WTC11 (cell line): Measurements from ENCODE around the gene CLCF1. TPM values are rescaled to one million over a fixed set of nuclear protein-coding genes. Genes with fewer than 3 reads are reported as not detected.

ENCODE experiments used
- ATAC-seq: fragments of 200-7000 bp; cut with Tn5 transposase; 2 replicates; pipeline ENCODE4 v1.10.0; 2021; ENCODE audit warnings: mild to moderate bottlenecking, moderate library complexity
- CTCF ChIA-PET: fragments of 300-600 bp; sonication (Branson Sonifier 250); formaldehyde crosslinking; loops from one replicate; lab custom pipeline; 2021; ENCODE audit warnings: antibody characterized with exemption; lab: Charles Lee
- POLR2A ChIA-PET: fragments of 350-600 bp; sonication (Branson Sonifier 250); formaldehyde crosslinking; loops from one replicate; lab custom pipeline; 2021; ENCODE audit warnings: antibody characterized with exemption; lab: Charles Lee
- DNase-seq: peaks from one replicate; pipeline ENCODE4 v3.0.0; 2021; ENCODE audit warnings: low spot score
- H3K27ac Mint-ChIP-seq: 2 replicates; pipeline ENCODE4 v1.8.0; 2021; ENCODE audit warnings: mixed read lengths
- H3K27me3 Mint-ChIP-seq: 2 replicates; pipeline ENCODE4 v1.8.0; 2021; ENCODE audit warnings: low read depth, mild to moderate bottlenecking, moderate library complexity, mixed read lengths
- H3K36me3 Mint-ChIP-seq: 2 replicates; pipeline ENCODE4 v1.8.0; 2021; ENCODE audit warnings: mixed read lengths
- H3K4me1 Mint-ChIP-seq: 2 replicates; pipeline ENCODE4 v1.8.0; 2022; ENCODE audit warnings: mixed read lengths
- H3K4me3 Mint-ChIP-seq: 2 replicates; pipeline ENCODE4 v1.8.0; 2021; ENCODE audit warnings: mild to moderate bottlenecking, moderate library complexity, mixed read lengths
- H3K9me3 Mint-ChIP-seq: 2 replicates; pipeline ENCODE4 v1.8.0; 2021; ENCODE audit warnings: mixed read lengths
- FOXK1 ChIP-seq: sonication (generic); formaldehyde crosslinking; IDR thresholded peaks from 2 replicates; pipeline ENCODE4 v1.8.0; 2022; ENCODE audit warnings: mild to moderate bottlenecking, moderate library complexity, missing genetic modification reagents
- KAT7 ChIP-seq: sonication (generic); formaldehyde crosslinking; IDR thresholded peaks from 2 replicates; pipeline ENCODE4 v1.8.1; 2023; ENCODE audit warnings: missing genetic modification reagents, mild to moderate bottlenecking, borderline replicate concordance
- NFATC4 ChIP-seq: fragments of 250-450 bp; sonication (Bioruptor Pico); IDR thresholded peaks from 2 replicates; pipeline ENCODE4 v1.9.0; 2021; ENCODE audit warnings: mild to moderate bottlenecking
- NR2C2 ChIP-seq: sonication (generic); formaldehyde crosslinking; IDR thresholded peaks from 2 replicates; pipeline ENCODE4 v1.8.0; 2022; ENCODE audit warnings: mild to moderate bottlenecking, missing genetic modification reagents
- NR3C1 ChIP-seq: sonication (generic); formaldehyde crosslinking; conservative IDR thresholded peaks from 2 replicates; pipeline ENCODE4 v1.8.1; 2023; ENCODE audit warnings: low read depth, mild to moderate bottlenecking, missing genetic modification reagents
- SMAD3 ChIP-seq: sonication (generic); formaldehyde crosslinking; IDR thresholded peaks from 2 replicates; pipeline ENCODE4 v1.8.0; 2022; ENCODE audit warnings: missing genetic modification reagents, mild to moderate bottlenecking, borderline replicate concordance
- TCF7 ChIP-seq: sonication (generic); formaldehyde crosslinking; IDR thresholded peaks from 2 replicates; pipeline ENCODE4 v1.8.0; 2022; ENCODE audit warnings: mild to moderate bottlenecking, low read depth, missing genetic modification reagents, moderate library complexity
- TEAD4 ChIP-seq: sonication (generic); formaldehyde crosslinking; IDR thresholded peaks from 2 replicates; pipeline ENCODE4 v1.8.0; 2022; ENCODE audit warnings: mild to moderate bottlenecking, missing genetic modification reagents
- TP53 ChIP-seq: sonication (generic); formaldehyde crosslinking; IDR thresholded peaks from 2 replicates; pipeline ENCODE4 v1.8.1; 2023; ENCODE audit warnings: mild to moderate bottlenecking, missing genetic modification reagents
- ZBTB21 ChIP-seq: sonication (generic); formaldehyde crosslinking; IDR thresholded peaks from 2 replicates; pipeline ENCODE4 v1.8.1; 2023; ENCODE audit warnings: mild to moderate bottlenecking, missing genetic modification reagents, borderline replicate concordance
- ZBTB43 ChIP-seq: sonication (generic); formaldehyde crosslinking; IDR thresholded peaks from 2 replicates; pipeline ENCODE4 v1.8.1; 2023; ENCODE audit warnings: mild to moderate bottlenecking, missing genetic modification reagents
- ZMAT4 ChIP-seq: fragments of 250-450 bp; sonication (Bioruptor Pico); IDR thresholded peaks from 2 replicates; pipeline ENCODE4 v1.9.0; 2021; ENCODE audit warnings: mild to moderate bottlenecking
- ZNF121 ChIP-seq: sonication (generic); formaldehyde crosslinking; IDR thresholded peaks from 2 replicates; pipeline ENCODE4 v1.8.0; 2023; ENCODE audit warnings: missing genetic modification reagents
- ZNF232 ChIP-seq: sonication (generic); formaldehyde crosslinking; IDR thresholded peaks from 2 replicates; pipeline ENCODE4 v1.8.0; 2022; ENCODE audit warnings: mild to moderate bottlenecking, missing genetic modification reagents
- total RNA-seq: library from RNA; stranded (reverse); gene quantifications from 3 replicates; pipeline ENCODE4 v1.2.3, GENCODE V29; 2021
- TF ChIP-seq, protein P1 (sequence below): sonication (generic); formaldehyde crosslinking; IDR thresholded peaks from 2 replicates; pipeline ENCODE4 v1.8.1; 2023; ENCODE audit warnings: mild to moderate bottlenecking, moderate library complexity, missing genetic modification reagents
- TF ChIP-seq, protein P2 (sequence below): fragments of 250-450 bp; sonication (Bioruptor Pico); IDR thresholded peaks from 2 replicates; pipeline ENCODE4 v1.9.0; 2021; ENCODE audit warnings: mild to moderate bottlenecking, borderline replicate concordance
- TF ChIP-seq, protein P3 (sequence below): sonication (generic); formaldehyde crosslinking; IDR thresholded peaks from 2 replicates; pipeline ENCODE4 v1.8.0; 2023; ENCODE audit warnings: missing genetic modification reagents, mild to moderate bottlenecking, borderline replicate concordance
- TF ChIP-seq, protein P4 (sequence below): sonication (generic); formaldehyde crosslinking; IDR thresholded peaks from 2 replicates; pipeline ENCODE4 v1.8.1; 2022; ENCODE audit warnings: low read depth, missing genetic modification reagents, borderline replicate concordance
- TF ChIP-seq, protein P5 (sequence below): sonication (generic); formaldehyde crosslinking; conservative IDR thresholded peaks from 2 replicates; pipeline ENCODE4 v1.8.1; 2023; ENCODE audit warnings: mild to moderate bottlenecking, low read depth, missing genetic modification reagents, moderate library complexity

Gene CLCF1
- total RNA-seq, 1 experiment from 2014 or later: 0.92 TPM

GRCh38 chr11:67420646-67421429 lies 47.4 kb upstream of the CLCF1 start:
- ChIA-PET POLR2A (interaction anchor here (0.8 to 2.5 kb wide), 6 partner anchors 14 to 48 kb away, joined by 3 to 11 read pairs (median 4); partner anchors contain the start of genes PPP1CA, RAD9A and TMEM134), CTCF (interaction anchor here (0.6 to 4.1 kb wide), 10 partner anchors 18 to 209 kb away, joined by 3 to 45 read pairs (median 5); partner anchors contain the start of genes CLCF1, NUDT8, PPP1CA and TBC1D10C)
- Mint-ChIP-seq H3K9me3 (no peaks in the 10 kb centered on the region), H3K27ac (peak overlapping the region; percentile 77), H3K4me3 (peak overlapping the region; percentile 63), H3K27me3 (peaks cover 6% of the 10 kb centered on the region; the same call in 1 of the 2 replicates), H3K4me1 (peaks cover 19% of the 10 kb centered on the region), H3K36me3 (no peaks in the 10 kb centered on the region)
- DNase-seq (peak; percentile 99), ATAC-seq (peak; percentile 96)
- no peak for TF ChIP-seq ZMAT4
- no peak; the same call in 1 of the 2 replicates for TF ChIP-seq TP53 (CRISPR knock-in tag)
- TF ChIP-seq, protein P1, sequence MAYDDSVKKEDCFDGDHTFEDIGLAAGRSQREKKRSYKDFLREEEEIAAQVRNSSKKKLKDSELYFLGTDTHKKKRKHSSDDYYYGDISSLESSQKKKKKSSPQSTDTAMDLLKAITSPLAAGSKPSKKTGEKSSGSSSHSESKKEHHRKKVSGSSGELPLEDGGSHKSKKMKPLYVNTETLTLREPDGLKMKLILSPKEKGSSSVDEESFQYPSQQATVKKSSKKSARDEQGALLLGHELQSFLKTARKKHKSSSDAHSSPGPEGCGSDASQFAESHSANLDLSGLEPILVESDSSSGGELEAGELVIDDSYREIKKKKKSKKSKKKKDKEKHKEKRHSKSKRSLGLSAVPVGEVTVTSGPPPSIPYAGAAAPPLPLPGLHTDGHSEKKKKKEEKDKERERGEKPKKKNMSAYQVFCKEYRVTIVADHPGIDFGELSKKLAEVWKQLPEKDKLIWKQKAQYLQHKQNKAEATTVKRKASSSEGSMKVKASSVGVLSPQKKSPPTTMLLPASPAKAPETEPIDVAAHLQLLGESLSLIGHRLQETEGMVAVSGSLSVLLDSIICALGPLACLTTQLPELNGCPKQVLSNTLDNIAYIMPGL (CRISPR knock-in tag): no peak
- TF ChIP-seq, protein P2, sequence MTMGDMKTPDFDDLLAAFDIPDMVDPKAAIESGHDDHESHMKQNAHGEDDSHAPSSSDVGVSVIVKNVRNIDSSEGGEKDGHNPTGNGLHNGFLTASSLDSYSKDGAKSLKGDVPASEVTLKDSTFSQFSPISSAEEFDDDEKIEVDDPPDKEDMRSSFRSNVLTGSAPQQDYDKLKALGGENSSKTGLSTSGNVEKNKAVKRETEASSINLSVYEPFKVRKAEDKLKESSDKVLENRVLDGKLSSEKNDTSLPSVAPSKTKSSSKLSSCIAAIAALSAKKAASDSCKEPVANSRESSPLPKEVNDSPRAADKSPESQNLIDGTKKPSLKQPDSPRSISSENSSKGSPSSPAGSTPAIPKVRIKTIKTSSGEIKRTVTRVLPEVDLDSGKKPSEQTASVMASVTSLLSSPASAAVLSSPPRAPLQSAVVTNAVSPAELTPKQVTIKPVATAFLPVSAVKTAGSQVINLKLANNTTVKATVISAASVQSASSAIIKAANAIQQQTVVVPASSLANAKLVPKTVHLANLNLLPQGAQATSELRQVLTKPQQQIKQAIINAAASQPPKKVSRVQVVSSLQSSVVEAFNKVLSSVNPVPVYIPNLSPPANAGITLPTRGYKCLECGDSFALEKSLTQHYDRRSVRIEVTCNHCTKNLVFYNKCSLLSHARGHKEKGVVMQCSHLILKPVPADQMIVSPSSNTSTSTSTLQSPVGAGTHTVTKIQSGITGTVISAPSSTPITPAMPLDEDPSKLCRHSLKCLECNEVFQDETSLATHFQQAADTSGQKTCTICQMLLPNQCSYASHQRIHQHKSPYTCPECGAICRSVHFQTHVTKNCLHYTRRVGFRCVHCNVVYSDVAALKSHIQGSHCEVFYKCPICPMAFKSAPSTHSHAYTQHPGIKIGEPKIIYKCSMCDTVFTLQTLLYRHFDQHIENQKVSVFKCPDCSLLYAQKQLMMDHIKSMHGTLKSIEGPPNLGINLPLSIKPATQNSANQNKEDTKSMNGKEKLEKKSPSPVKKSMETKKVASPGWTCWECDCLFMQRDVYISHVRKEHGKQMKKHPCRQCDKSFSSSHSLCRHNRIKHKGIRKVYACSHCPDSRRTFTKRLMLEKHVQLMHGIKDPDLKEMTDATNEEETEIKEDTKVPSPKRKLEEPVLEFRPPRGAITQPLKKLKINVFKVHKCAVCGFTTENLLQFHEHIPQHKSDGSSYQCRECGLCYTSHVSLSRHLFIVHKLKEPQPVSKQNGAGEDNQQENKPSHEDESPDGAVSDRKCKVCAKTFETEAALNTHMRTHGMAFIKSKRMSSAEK (CRISPR knock-in tag): no peak
- no peak for TF ChIP-seq NFATC4 (CRISPR knock-in tag)
- TF ChIP-seq, protein P3, sequence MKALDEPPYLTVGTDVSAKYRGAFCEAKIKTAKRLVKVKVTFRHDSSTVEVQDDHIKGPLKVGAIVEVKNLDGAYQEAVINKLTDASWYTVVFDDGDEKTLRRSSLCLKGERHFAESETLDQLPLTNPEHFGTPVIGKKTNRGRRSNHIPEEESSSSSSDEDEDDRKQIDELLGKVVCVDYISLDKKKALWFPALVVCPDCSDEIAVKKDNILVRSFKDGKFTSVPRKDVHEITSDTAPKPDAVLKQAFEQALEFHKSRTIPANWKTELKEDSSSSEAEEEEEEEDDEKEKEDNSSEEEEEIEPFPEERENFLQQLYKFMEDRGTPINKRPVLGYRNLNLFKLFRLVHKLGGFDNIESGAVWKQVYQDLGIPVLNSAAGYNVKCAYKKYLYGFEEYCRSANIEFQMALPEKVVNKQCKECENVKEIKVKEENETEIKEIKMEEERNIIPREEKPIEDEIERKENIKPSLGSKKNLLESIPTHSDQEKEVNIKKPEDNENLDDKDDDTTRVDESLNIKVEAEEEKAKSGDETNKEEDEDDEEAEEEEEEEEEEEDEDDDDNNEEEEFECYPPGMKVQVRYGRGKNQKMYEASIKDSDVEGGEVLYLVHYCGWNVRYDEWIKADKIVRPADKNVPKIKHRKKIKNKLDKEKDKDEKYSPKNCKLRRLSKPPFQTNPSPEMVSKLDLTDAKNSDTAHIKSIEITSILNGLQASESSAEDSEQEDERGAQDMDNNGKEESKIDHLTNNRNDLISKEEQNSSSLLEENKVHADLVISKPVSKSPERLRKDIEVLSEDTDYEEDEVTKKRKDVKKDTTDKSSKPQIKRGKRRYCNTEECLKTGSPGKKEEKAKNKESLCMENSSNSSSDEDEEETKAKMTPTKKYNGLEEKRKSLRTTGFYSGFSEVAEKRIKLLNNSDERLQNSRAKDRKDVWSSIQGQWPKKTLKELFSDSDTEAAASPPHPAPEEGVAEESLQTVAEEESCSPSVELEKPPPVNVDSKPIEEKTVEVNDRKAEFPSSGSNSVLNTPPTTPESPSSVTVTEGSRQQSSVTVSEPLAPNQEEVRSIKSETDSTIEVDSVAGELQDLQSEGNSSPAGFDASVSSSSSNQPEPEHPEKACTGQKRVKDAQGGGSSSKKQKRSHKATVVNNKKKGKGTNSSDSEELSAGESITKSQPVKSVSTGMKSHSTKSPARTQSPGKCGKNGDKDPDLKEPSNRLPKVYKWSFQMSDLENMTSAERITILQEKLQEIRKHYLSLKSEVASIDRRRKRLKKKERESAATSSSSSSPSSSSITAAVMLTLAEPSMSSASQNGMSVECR: no peak
- no peak for TF ChIP-seq ZBTB43
- TF ChIP-seq, protein P4, sequence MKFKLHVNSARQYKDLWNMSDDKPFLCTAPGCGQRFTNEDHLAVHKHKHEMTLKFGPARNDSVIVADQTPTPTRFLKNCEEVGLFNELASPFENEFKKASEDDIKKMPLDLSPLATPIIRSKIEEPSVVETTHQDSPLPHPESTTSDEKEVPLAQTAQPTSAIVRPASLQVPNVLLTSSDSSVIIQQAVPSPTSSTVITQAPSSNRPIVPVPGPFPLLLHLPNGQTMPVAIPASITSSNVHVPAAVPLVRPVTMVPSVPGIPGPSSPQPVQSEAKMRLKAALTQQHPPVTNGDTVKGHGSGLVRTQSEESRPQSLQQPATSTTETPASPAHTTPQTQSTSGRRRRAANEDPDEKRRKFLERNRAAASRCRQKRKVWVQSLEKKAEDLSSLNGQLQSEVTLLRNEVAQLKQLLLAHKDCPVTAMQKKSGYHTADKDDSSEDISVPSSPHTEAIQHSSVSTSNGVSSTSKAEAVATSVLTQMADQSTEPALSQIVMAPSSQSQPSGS (CRISPR knock-in tag): no peak
- peak; percentile 83 for TF ChIP-seq ZNF121 (CRISPR knock-in tag)
- peak; percentile 51; the same call in 1 of the 2 replicates for TF ChIP-seq FOXK1 (CRISPR knock-in tag)
- TF ChIP-seq TEAD4: no peak
- 0 out of 2 replicates have a peak, but pooled peaks have one; percentile 63 for TF ChIP-seq ZNF232 (CRISPR knock-in tag)
- TF ChIP-seq, protein P5, sequence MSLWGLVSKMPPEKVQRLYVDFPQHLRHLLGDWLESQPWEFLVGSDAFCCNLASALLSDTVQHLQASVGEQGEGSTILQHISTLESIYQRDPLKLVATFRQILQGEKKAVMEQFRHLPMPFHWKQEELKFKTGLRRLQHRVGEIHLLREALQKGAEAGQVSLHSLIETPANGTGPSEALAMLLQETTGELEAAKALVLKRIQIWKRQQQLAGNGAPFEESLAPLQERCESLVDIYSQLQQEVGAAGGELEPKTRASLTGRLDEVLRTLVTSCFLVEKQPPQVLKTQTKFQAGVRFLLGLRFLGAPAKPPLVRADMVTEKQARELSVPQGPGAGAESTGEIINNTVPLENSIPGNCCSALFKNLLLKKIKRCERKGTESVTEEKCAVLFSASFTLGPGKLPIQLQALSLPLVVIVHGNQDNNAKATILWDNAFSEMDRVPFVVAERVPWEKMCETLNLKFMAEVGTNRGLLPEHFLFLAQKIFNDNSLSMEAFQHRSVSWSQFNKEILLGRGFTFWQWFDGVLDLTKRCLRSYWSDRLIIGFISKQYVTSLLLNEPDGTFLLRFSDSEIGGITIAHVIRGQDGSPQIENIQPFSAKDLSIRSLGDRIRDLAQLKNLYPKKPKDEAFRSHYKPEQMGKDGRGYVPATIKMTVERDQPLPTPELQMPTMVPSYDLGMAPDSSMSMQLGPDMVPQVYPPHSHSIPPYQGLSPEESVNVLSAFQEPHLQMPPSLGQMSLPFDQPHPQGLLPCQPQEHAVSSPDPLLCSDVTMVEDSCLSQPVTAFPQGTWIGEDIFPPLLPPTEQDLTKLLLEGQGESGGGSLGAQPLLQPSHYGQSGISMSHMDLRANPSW (CRISPR knock-in tag): no peak
- TF ChIP-seq TCF7: no peak; the same call in 1 of the 2 replicates
- 0 out of 2 replicates have a peak, but pooled peaks have one; percentile 45 for TF ChIP-seq SMAD3 (CRISPR knock-in tag)
- TF ChIP-seq KAT7 (CRISPR knock-in tag): no peak
- TF ChIP-seq NR2C2 (CRISPR knock-in tag): no peak
- TF ChIP-seq NR3C1: peak; percentile 85; the same call in 1 of the 2 replicates
- no peak for TF ChIP-seq ZBTB21 (CRISPR knock-in tag)
